Esophagus muscularis mucosa (tissue), 4 donors: ENCODE data around the gene GPR37L1. TPM values are rescaled to one million over a fixed set of nuclear protein-coding genes. Genes with fewer than 3 reads are reported as not detected.

Experiments used
- DNase-seq: peaks from one replicate; pipeline ENCODE4 v3.0.0-alpha.2; 2017; ENCODE audit errors: extremely low spot score
- H3K27ac ChIP-seq, 4 donors: fragments of 200-600 bp; sonication (generic); replicated peaks in 1 of 4; 1 replicate in 3 of 4; 2 replicates in 1 of 4; pipeline ENCODE4 v1.5.1; 2016 to 2019; ENCODE audit warnings: mild to moderate bottlenecking in 1 of 4
- H3K27me3 ChIP-seq, 4 donors: fragments of 200-600 bp; sonication (generic); one replicate each; pipeline versions ENCODE4 v1.5.1 to v1.6.0; 2016 to 2019
- H3K36me3 ChIP-seq, 4 donors: fragments of 200-600 bp; sonication (generic); one replicate each; pipeline ENCODE4 v1.5.1; 2016 to 2019
- H3K4me1 ChIP-seq, 4 donors: fragments of 200-600 bp; sonication (generic); one replicate each; pipeline ENCODE4 v1.5.1; 2016 to 2019
- H3K4me3 ChIP-seq, 4 donors: fragments of 200-600 bp; sonication (generic); 1 replicate in 2 of 4; 2 replicates in 2 of 4; pipeline ENCODE4 v1.5.1; 2016 to 2019; ENCODE audit warnings: mild to moderate bottlenecking in 4 of 4, moderate library complexity in 1 of 4
- H3K9me3 ChIP-seq, 4 donors: fragments of 200-600 bp; sonication (generic); 1 replicate in 3 of 4; 2 replicates in 1 of 4; pipeline ENCODE4 v1.5.1; 2016 to 2019
- CTCF ChIP-seq, 3 experiments: fragments of 200-600 bp in 2 of 3; fragments of 450-650 bp in 1 of 3; sonication (generic) in 2 of 3; IDR thresholded peaks; one replicate each; pipeline ENCODE4 v1.5.1; 2017 to 2019; ENCODE audit warnings: antibody characterized with exemption in 3 of 3, mild to moderate bottlenecking in 2 of 3, moderate library complexity in 1 of 3
- EP300 ChIP-seq: sonication (generic); formaldehyde crosslinking; IDR thresholded peaks from one replicate; pipeline ENCODE4 v1.6.1; 2017; ENCODE audit warnings: antibody characterized with exemption
- POLR2A ChIP-seq: fragments of 450-650 bp; IDR thresholded peaks from one replicate; pipeline ENCODE4 v1.6.1; 2017; ENCODE audit warnings: antibody characterized with exemption, moderate library complexity, mild to moderate bottlenecking, low read depth
- POLR2AphosphoS5 ChIP-seq, 2 donors: sonication (generic); formaldehyde crosslinking; IDR thresholded peaks; one replicate each; pipeline ENCODE4 v1.6.1; 2017; ENCODE audit warnings: antibody characterized with exemption in 2 of 2
- WGBS: methylation state at CpG from one replicate; pipeline ENCODE4 v1.1.5; 2018; 5-methylcytosine and 5-hydroxymethylcytosine counted together
- intact Hi-C: fragments of 100-400 bp; cut with DNase I; formaldehyde crosslinking; loops from one replicate; pipeline ENCODE4 v1.15.1; 2023
- total RNA-seq, 4 donors: library from RNA; depleted of rRNA; stranded (reverse); fragments of >200 nt; gene quantifications; one replicate each; pipeline versions ENCODE4 v1.1.0 to v1.2.1, GENCODE V29; 2016

Gene GPR37L1
- total RNA-seq, 4 donors from 2014 or later, result 0.17 to 0.69 (median 0.58) TPM; not detected in 1

- no peak for DNase-seq
- WGBS, result 60% methylated on average over 7 of the region's 7 CpGs
Observed at GRCh38 chr1:202086579-202087350, 36.0 kb upstream of the GPR37L1 start.

GRCh38 chr1:202088206-202088605 lies 34.5 kb upstream of the GPR37L1 start:
- TF ChIP-seq POLR2A (no peak), POLR2AphosphoS5 (IDR thresholded peaks at IDR 0.05) (no peak), EP300 (no peak), CTCF (IDR thresholded peaks at IDR 0.05) (no peak)

More at GRCh38 chr1:202086579-202087350, 36.0 kb upstream of the GPR37L1 start:
- Histone ChIP-seq H3K4me1 (peaks cover 0 to 16% (median 9%) of the 10 kb centered on the region in 4 donors), H3K9me3 (no peaks in the 10 kb centered on the region), H3K4me3 (no peak overlapping the region), H3K27me3 (no peaks in the 10 kb centered on the region), H3K36me3 (no peaks in the 10 kb centered on the region), H3K27ac (no peak overlapping the region)
- intact Hi-C loops, result no loop called here
- no peak for TF ChIP-seq POLR2AphosphoS5 (IDR thresholded peaks at IDR 0.05)

GRCh38 chr1:202090994-202091393 lies 31.7 kb upstream of the GPR37L1 start:
- intact Hi-C loops, result no loop called here
- Histone ChIP-seq H3K27ac (no peak overlapping the region), H3K4me3 (no peak overlapping the region), H3K9me3 (no peaks in the 10 kb centered on the region), H3K4me1 (peaks cover 0 to 10% (median 2%) of the 10 kb centered on the region in 4 donors), H3K27me3 (no peaks in the 10 kb centered on the region), H3K36me3 (no peaks in the 10 kb centered on the region)
- 92% methylated on average over 3 of the region's 3 CpGs for WGBS
- TF ChIP-seq POLR2AphosphoS5 (IDR thresholded peaks at IDR 0.05), result no peak
- no peak for TF ChIP-seq EP300
- no peak for DNase-seq

More at GRCh38 chr1:202088206-202088605, 34.5 kb upstream of the GPR37L1 start:
- Histone ChIP-seq H3K27ac (no peak overlapping the region), H3K4me3 (no peak overlapping the region), H3K36me3 (no peaks in the 10 kb centered on the region), H3K4me1 (peaks cover 0 to 16% (median 9%) of the 10 kb centered on the region in 4 donors), H3K9me3 (no peaks in the 10 kb centered on the region), H3K27me3 (no peaks in the 10 kb centered on the region)
- no peak for DNase-seq
- 88% methylated on average over 3 of the region's 3 CpGs for WGBS
- intact Hi-C loops, result no loop called here

- Histone ChIP-seq H3K4me3 (no peak overlapping the region), H3K27ac (no peak overlapping the region), H3K9me3 (no peaks in the 10 kb centered on the region), H3K36me3 (no peaks in the 10 kb centered on the region), H3K4me1 (no peaks in the 10 kb centered on the region), H3K27me3 (no peaks in the 10 kb centered on the region)
- intact Hi-C loops, result no loop called here
- no peak for DNase-seq
- TF ChIP-seq CTCF (IDR thresholded peaks at IDR 0.05) (no peak), POLR2A (no peak)
- 88% methylated on average over 6 of the region's 6 CpGs for WGBS
Observed at GRCh38 chr1:202093858-202094257, 28.9 kb upstream of the GPR37L1 start.

- no peak overlapping the region for H3K27ac ChIP-seq
- no peaks in the 10 kb centered on the region for H3K9me3 ChIP-seq
- H3K36me3 ChIP-seq, result no peaks in the 10 kb centered on the region
- 66% methylated on average over 4 of the region's 4 CpGs for WGBS
- intact Hi-C loops, result no loop called here
- TF ChIP-seq CTCF (IDR thresholded peaks at IDR 0.05) (no peak), POLR2AphosphoS5 (IDR thresholded peaks at IDR 0.05) (no peak), POLR2A (no peak), EP300 (no peak)
- DNase-seq, result no peak
- H3K4me1 ChIP-seq, result peaks cover 0 to 1% (median 0%) of the 10 kb centered on the region in 4 donors
- H3K4me3 ChIP-seq, result no peak overlapping the region
- no peaks in the 10 kb centered on the region for H3K27me3 ChIP-seq
Observed at GRCh38 chr1:202101184-202101583, 21.5 kb upstream of the GPR37L1 start.
